Common myeloid progenitor, CD34-positive (primary cell): ENCODE data around the gene SYT8.

Experiments used
- CTCF ChIA-PET: fragments of 350-600 bp; sonication (Branson Sonifier 250); formaldehyde crosslinking; loops from one replicate; lab custom pipeline; 2021; ENCODE audit warnings: antibody characterized with exemption; lab: Charles Lee
- POLR2A ChIA-PET: fragments of 350-600 bp; sonication (Branson Sonifier 250); formaldehyde crosslinking; loops from one replicate; lab custom pipeline; 2021; ENCODE audit warnings: antibody characterized with exemption; lab: Charles Lee
- DNase-seq, 3 donors: peaks; one replicate each; pipeline versions ENCODE4 v3.0.0 to v3.0.0-alpha.2; 2013
- H3K27ac ChIP-seq, 2 experiments: 1 replicate in 1 of 2; 2 replicates in 1 of 2; pipeline ENCODE4 v1.7.0; 2013; ENCODE audit warnings: inconsistent platforms in 2 of 2, low read length in 2 of 2, mild to moderate bottlenecking in 2 of 2, low read depth in 1 of 2, moderate library complexity in 1 of 2; ENCODE audit not compliant: severe bottlenecking in 2 of 2, insufficient read depth in 1 of 2, poor library complexity in 1 of 2
- H3K27me3 ChIP-seq, 5 experiments: replicated peaks in 2 of 5; 1 replicate in 3 of 5; 2 replicates in 2 of 5; pipeline versions ENCODE4 v1.6.1 to v1.7.0; 2013; ENCODE audit warnings: low read length in 4 of 5, mild to moderate bottlenecking in 2 of 5, moderate library complexity in 2 of 5, inconsistent platforms in 1 of 5; ENCODE audit not compliant: insufficient read depth in 5 of 5, control insufficient read depth in 4 of 5
- H3K36me3 ChIP-seq, 4 experiments: 1 replicate in 2 of 4; 2 replicates in 2 of 4; pipeline versions ENCODE4 v1.6.1 to v1.7.0; 2013; ENCODE audit warnings: low read length in 3 of 4, control low read depth in 1 of 4, mild to moderate bottlenecking in 1 of 4; ENCODE audit not compliant: control insufficient read depth in 4 of 4, insufficient read depth in 4 of 4
- H3K4me1 ChIP-seq, 4 experiments: 1 replicate in 3 of 4; 2 replicates in 1 of 4; pipeline versions ENCODE4 v1.6.1 to v1.7.1; 2013; ENCODE audit warnings: low read length in 3 of 4, mild to moderate bottlenecking in 3 of 4, control low read depth in 1 of 4, inconsistent platforms in 1 of 4, moderate library complexity in 1 of 4; ENCODE audit not compliant: control insufficient read depth in 4 of 4, insufficient read depth in 4 of 4; ENCODE audit errors: control extremely low read depth in 1 of 4
- H3K4me3 ChIP-seq, 7 experiments: 1 replicate in 4 of 7; 2 replicates in 3 of 7; pipeline versions ENCODE4 v1.5.1 to v1.7.0; 2013; ENCODE audit warnings: mild to moderate bottlenecking in 7 of 7, low read length in 6 of 7, moderate library complexity in 6 of 7, inconsistent platforms in 2 of 7, low read depth in 2 of 7, control low read depth in 1 of 7; ENCODE audit not compliant: insufficient read depth in 4 of 7, control insufficient read depth in 1 of 7; ENCODE audit errors: extremely low read depth in 1 of 7
- H3K9me3 ChIP-seq, 5 experiments: 1 replicate in 4 of 5; 2 replicates in 1 of 5; pipeline versions ENCODE4 v1.6.1 to v1.7.1; 2013; ENCODE audit warnings: low read length in 4 of 5, mild to moderate bottlenecking in 2 of 5, inconsistent platforms in 1 of 5, low read depth in 1 of 5, moderate library complexity in 1 of 5; ENCODE audit not compliant: control insufficient read depth in 4 of 5, insufficient read depth in 2 of 5; ENCODE audit errors: control extremely low read depth in 1 of 5
- WGBS: methylation state at CpG from one replicate; pipeline ENCODE4 v1.1.5; 2013; ENCODE audit not compliant: insufficient coverage; 5-methylcytosine and 5-hydroxymethylcytosine counted together

Gene SYT8

DNA sequence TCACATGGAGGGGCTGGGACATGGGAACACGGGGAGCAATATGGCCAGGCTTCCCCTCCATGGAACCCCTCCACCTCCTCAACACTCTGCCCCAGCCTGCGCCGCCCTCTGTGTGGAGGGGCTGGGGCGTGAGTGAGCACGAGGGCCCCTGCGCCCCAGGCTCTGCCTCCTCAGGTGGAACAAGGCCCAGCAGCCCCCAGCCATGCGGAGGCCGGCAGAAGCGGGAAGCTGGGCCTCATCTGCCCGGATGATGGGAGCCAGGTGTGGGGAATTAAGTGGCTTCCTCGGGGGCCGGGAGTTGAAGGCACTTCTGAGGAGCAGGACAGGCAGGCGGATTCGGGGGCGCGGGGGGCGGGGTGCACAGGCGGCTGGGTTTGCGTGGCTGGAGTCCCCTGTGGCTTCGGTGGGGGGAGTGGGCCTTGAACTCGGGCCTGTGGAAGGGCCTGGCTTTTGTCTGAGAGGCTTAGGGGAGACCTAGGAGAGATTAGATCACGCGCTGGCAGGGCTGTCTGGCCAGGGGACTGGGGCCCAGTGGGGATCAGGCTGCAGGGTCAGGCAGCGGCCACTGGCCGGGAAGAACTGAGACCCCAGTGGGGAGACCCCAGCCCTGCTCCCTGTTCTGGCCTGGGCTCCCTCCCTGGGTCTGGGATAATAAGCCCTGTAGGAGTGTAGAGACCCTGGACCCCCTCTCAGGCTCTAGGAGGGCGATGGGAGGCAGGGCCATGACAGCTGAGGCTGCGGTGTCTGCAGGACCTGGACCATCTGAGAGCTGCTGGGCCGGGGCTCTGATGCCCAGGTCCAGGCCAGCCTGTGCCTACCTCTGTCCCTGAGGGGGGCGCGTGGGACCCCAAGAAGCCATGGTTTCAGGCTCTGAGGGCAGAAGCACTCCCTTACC lies 43.6 kb downstream of the SYT8 start:
- 96% methylated on average over 25 of the region's 30 CpGs for WGBS
- Histone ChIP-seq H3K27me3 (no peaks in the 10 kb centered on the region), H3K4me3 (no peak overlapping the region), H3K4me1 (peaks cover 0 to 67% (median 61%) of the 10 kb centered on the region in 4 experiments), H3K9me3 (no peaks in the 10 kb centered on the region), H3K27ac (no peak overlapping the region), H3K36me3 (peaks cover 0 to 8% (median 4%) of the 10 kb centered on the region in 4 experiments)
- ChIA-PET POLR2A (no interaction called here), CTCF (interaction anchor here (0.7 to 3.0 kb wide), 10 partner anchors 10 to 273 kb away, joined by 3 to 20 read pairs (median 4); partner anchors contain the start of gene PRR33)
- DNase-seq: no peak

GRCh38 chr11:1879342-1879940 lies 44.7 kb downstream of the SYT8 start:
- Histone ChIP-seq H3K27ac (no peak overlapping the region), H3K4me1 (peaks cover 0 to 68% (median 63%) of the 10 kb centered on the region in 4 experiments), H3K36me3 (peaks cover 0 to 19% (median 13%) of the 10 kb centered on the region in 4 experiments), H3K4me3 (no peak overlapping the region), H3K27me3 (no peaks in the 10 kb centered on the region), H3K9me3 (no peaks in the 10 kb centered on the region)
- ChIA-PET CTCF (interaction anchor here (0.7 to 3.0 kb wide), 5 partner anchors 8 to 272 kb away, joined by 3 to 14 read pairs (median 3); no protein-coding TSS in a partner anchor), POLR2A (no interaction called here)
- DNase-seq: no peak
- WGBS: 100% methylated on average over 7 of the region's 13 CpGs

GRCh38 chr11:1879941-1880720 lies 45.3 kb downstream of the SYT8 start:
- H3K9me3 ChIP-seq: peaks cover 0 to 2% (median 0%) of the 10 kb centered on the region in 5 experiments
- WGBS: 87% methylated on average over 23 of the region's 32 CpGs
- POLR2A ChIA-PET: no interaction called here
- CTCF ChIA-PET: interaction anchor here (0.7 to 3.2 kb wide), 4 partner anchors 72 to 274 kb away, joined by 3 to 27 read pairs (median 8); no protein-coding TSS in a partner anchor
- H3K36me3 ChIP-seq: peaks cover 3 to 26% (median 19%) of the 10 kb centered on the region in 4 experiments
- peaks cover 0 to 68% (median 63%) of the 10 kb centered on the region in 4 experiments for H3K4me1 ChIP-seq
- H3K4me3 ChIP-seq: no peak overlapping the region
- H3K27ac ChIP-seq: no peak overlapping the region
- no peaks in the 10 kb centered on the region for H3K27me3 ChIP-seq
- DNase-seq: no peak

- Histone ChIP-seq H3K4me1 (peaks cover 0 to 64% (median 59%) of the 10 kb centered on the region in 4 experiments), H3K27ac (no peak overlapping the region), H3K36me3 (peaks cover 10 to 34% (median 23%) of the 10 kb centered on the region in 4 experiments), H3K9me3 (peaks cover 0 to 2% (median 0%) of the 10 kb centered on the region in 5 experiments), H3K4me3 (no peak overlapping the region), H3K27me3 (no peaks in the 10 kb centered on the region)
- no peak for DNase-seq
- POLR2A ChIA-PET: interaction anchor here (2.2 kb wide), 1 partner anchor 67 kb away, joined by 11 read pairs; the partner anchor contains the start of gene MRPL23
- WGBS: 94% methylated on average over 8 of the region's 9 CpGs
- CTCF ChIA-PET: interaction anchor here (1.1 to 3.9 kb wide), 11 partner anchors 14 to 273 kb away, joined by 3 to 36 read pairs (median 9); no protein-coding TSS in a partner anchor
Measured at GRCh38 chr11:1880746-1881441, 46.1 kb downstream of the SYT8 start.

GRCh38 chr11:1881442-1882264 lies 46.9 kb downstream of the SYT8 start:
- DNase-seq: peak in 2 of 3 donors; percentile 51 to 62
- peak overlapping the region in 1 of 2 experiments; percentile 43 for H3K27ac ChIP-seq
- CTCF ChIA-PET: interaction anchor here (0.6 to 3.9 kb wide), 32 partner anchors 9 to 274 kb away, joined by 3 to 36 read pairs (median 7); partner anchors contain the start of genes KRTAP5-3, PRR33 and TNNI2
- no peaks in the 10 kb centered on the region for H3K27me3 ChIP-seq
- WGBS: 50% methylated on average over 19 of the region's 43 CpGs
- no peak overlapping the region for H3K4me3 ChIP-seq
- H3K36me3 ChIP-seq: peaks cover 11 to 39% (median 26%) of the 10 kb centered on the region in 4 experiments
- H3K9me3 ChIP-seq: peaks cover 0 to 2% (median 0%) of the 10 kb centered on the region in 5 experiments
- POLR2A ChIA-PET: interaction anchor here (0.5 to 2.2 kb wide), 3 partner anchors 14 to 66 kb away, joined by 3 to 11 read pairs (median 4); partner anchors contain the start of gene MRPL23
- peaks cover 0 to 56% (median 52%) of the 10 kb centered on the region in 4 experiments for H3K4me1 ChIP-seq
